Peyer's patch (tissue), 4 donors: Measurements from ENCODE around the gene SUPT3H. TPM values are rescaled to one million over a fixed set of nuclear protein-coding genes. Genes with fewer than 3 reads are reported as not detected.

Source experiments
- DNase-seq, 3 donors: peaks; one replicate each; pipeline ENCODE4 v3.0.0-alpha.2; 2017 to 2019
- H3K27ac ChIP-seq, 4 donors: fragments of 200-600 bp; sonication (generic); one replicate each; pipeline ENCODE4 v1.5.1; 2016 to 2019
- H3K27me3 ChIP-seq, 2 donors: fragments of 200-600 bp; sonication (generic); one replicate each; pipeline ENCODE4 v1.5.1; 2019
- H3K36me3 ChIP-seq, 3 donors: fragments of 200-600 bp; sonication (generic); one replicate each; pipeline ENCODE4 v1.5.1; 2016 to 2019
- H3K4me1 ChIP-seq, 4 donors: fragments of 200-600 bp; sonication (generic); one replicate each; pipeline ENCODE4 v1.5.1; 2016 to 2019
- H3K4me3 ChIP-seq, 4 donors: fragments of 200-600 bp; sonication (generic); 1 replicate in 3 of 4; 2 replicates in 1 of 4; pipeline ENCODE4 v1.5.1; 2016 to 2019; ENCODE audit warnings: mild to moderate bottlenecking in 1 of 4
- H3K9me3 ChIP-seq, 4 donors: fragments of 200-600 bp; sonication (generic); one replicate each; pipeline ENCODE4 v1.5.1; 2016 to 2019; ENCODE audit warnings: mild to moderate bottlenecking in 1 of 4
- CTCF ChIP-seq, 6 experiments: fragments of 450-650 bp in 4 of 6; fragments of 200-600 bp in 2 of 6; sonication (generic) in 1 of 6; IDR thresholded peaks; one replicate each; pipeline ENCODE4 v1.5.1; 2017 to 2019; ENCODE audit warnings: antibody characterized with exemption in 6 of 6, mild to moderate bottlenecking in 3 of 6, moderate library complexity in 1 of 6
- POLR2A ChIP-seq, 2 donors: fragments of 450-650 bp; IDR thresholded peaks; one replicate each; pipeline ENCODE4 v1.5.1; 2017; ENCODE audit warnings: antibody characterized with exemption in 2 of 2, mild to moderate bottlenecking in 2 of 2, moderate library complexity in 2 of 2
- total RNA-seq, 4 donors: library from RNA; depleted of rRNA; stranded (reverse); fragments of >200 nt; gene quantifications; one replicate each; pipeline ENCODE4 v1.1.0, GENCODE V29; 2016

SUPT3H gene
- total RNA-seq, 4 donors from 2014 or later, result 2.0 to 17.3 (median 2.7) TPM

- Histone ChIP-seq H3K36me3 (no peaks in the 10 kb centered on the region), H3K27ac (no peak overlapping the region), H3K4me3 (no peak overlapping the region), H3K4me1 (no peaks in the 10 kb centered on the region), H3K27me3 (no peaks in the 10 kb centered on the region), H3K9me3 (no peaks in the 10 kb centered on the region)
- no peak for TF ChIP-seq CTCF (IDR thresholded peaks at IDR 0.05)
- no peak for TF ChIP-seq POLR2A (IDR thresholded peaks at IDR 0.05)
- no peak for DNase-seq
Observed at GRCh38 chr6:44959651-44960050, 418.1 kb downstream of the SUPT3H start.

- Histone ChIP-seq H3K27ac (no peak overlapping the region), H3K4me1 (no peaks in the 10 kb centered on the region), H3K36me3 (no peaks in the 10 kb centered on the region), H3K4me3 (no peak overlapping the region), H3K27me3 (no peaks in the 10 kb centered on the region), H3K9me3 (no peaks in the 10 kb centered on the region)
- no peak for TF ChIP-seq CTCF (IDR thresholded peaks at IDR 0.05)
- no peak for TF ChIP-seq POLR2A (IDR thresholded peaks at IDR 0.05)
- DNase-seq, result no peak
Observed at GRCh38 chr6:44957156-44957555, 420.6 kb downstream of the SUPT3H start.

GRCh38 chr6:44956396-44956795 is 421.3 kb downstream of the SUPT3H start:
- TF ChIP-seq CTCF (IDR thresholded peaks at IDR 0.05) (no peak), POLR2A (IDR thresholded peaks at IDR 0.05) (no peak)
- H3K27me3 ChIP-seq, result no peaks in the 10 kb centered on the region
- H3K9me3 ChIP-seq, result no peaks in the 10 kb centered on the region
- no peak overlapping the region for H3K27ac ChIP-seq
- H3K4me3 ChIP-seq, result no peak overlapping the region
- no peaks in the 10 kb centered on the region for H3K36me3 ChIP-seq
- no peaks in the 10 kb centered on the region for H3K4me1 ChIP-seq
- no peak for DNase-seq

GRCh38 chr6:44955145-44955544 is 422.6 kb downstream of the SUPT3H start:
- Histone ChIP-seq H3K9me3 (no peaks in the 10 kb centered on the region), H3K4me3 (no peak overlapping the region), H3K27ac (no peak overlapping the region), H3K4me1 (no peaks in the 10 kb centered on the region), H3K36me3 (no peaks in the 10 kb centered on the region), H3K27me3 (no peaks in the 10 kb centered on the region)
- no peak for TF ChIP-seq CTCF (IDR thresholded peaks at IDR 0.05)
- TF ChIP-seq POLR2A (IDR thresholded peaks at IDR 0.05), result no peak
- DNase-seq, result no peak

- no peaks in the 10 kb centered on the region for H3K27me3 ChIP-seq
- no peaks in the 10 kb centered on the region for H3K9me3 ChIP-seq
- no peak overlapping the region for H3K27ac ChIP-seq
- no peaks in the 10 kb centered on the region for H3K36me3 ChIP-seq
- H3K4me3 ChIP-seq, result no peak overlapping the region
- no peaks in the 10 kb centered on the region for H3K4me1 ChIP-seq
- TF ChIP-seq POLR2A (IDR thresholded peaks at IDR 0.05), result no peak
- TF ChIP-seq CTCF (IDR thresholded peaks at IDR 0.05), result no peak
- DNase-seq, result no peak
Observed at GRCh38 chr6:44954281-44954680, 423.5 kb downstream of the SUPT3H start.

- no peak for DNase-seq
- H3K36me3 ChIP-seq, result no peaks in the 10 kb centered on the region
- H3K27ac ChIP-seq, result no peak overlapping the region
- TF ChIP-seq POLR2A (IDR thresholded peaks at IDR 0.05), result no peak
- TF ChIP-seq CTCF (IDR thresholded peaks at IDR 0.05), result no peak
- H3K4me1 ChIP-seq, result no peaks in the 10 kb centered on the region
- H3K9me3 ChIP-seq, result no peaks in the 10 kb centered on the region
- no peak overlapping the region for H3K4me3 ChIP-seq
- no peaks in the 10 kb centered on the region for H3K27me3 ChIP-seq
Observed at GRCh38 chr6:44951253-44951747, 426.4 kb downstream of the SUPT3H start.
